Activated naive CD8-positive, alpha-beta T cell treated with anti-CD3 and anti-CD28 coated beads for 36 hours (primary cell): Measurements from ENCODE around the gene ATP8B1. TPM values are rescaled to one million over a fixed set of nuclear protein-coding genes. Genes with fewer than 3 reads are reported as not detected.

Experiments
- total RNA-seq, 2 experiments: library from RNA; stranded (reverse); gene quantifications; one replicate each; pipeline ENCODE4 v1.2.3, GENCODE V29; 2021

The ATP8B1 gene
- total RNA-seq, 2 experiments from 2014 or later, result 1.4 to 1.5 TPM

Other genes starting within 250 kb of the ATP8B1 start
- 10 to 100 TPM; 33.4 to 33.7 TPM for gene FECH, start 216.6 kb downstream of the ATP8B1 start, total RNA-seq
- 100 to 1,000 TPM; 143 to 144 TPM for gene NARS1, start 181.5 kb downstream of the ATP8B1 start, total RNA-seq
- gene NEDD4L, start 240.9 kb upstream of the ATP8B1 start, total RNA-seq, result 10 to 100 TPM; 10.5 to 14.4 TPM